Activated T-cell treated with anti-CD3 and anti-CD28 coated beads, Interleukin-2, amount 50 U/mL, for 72 hours (primary cell): ENCODE results near the gene AMELX. TPM values are rescaled to one million over a fixed set of nuclear protein-coding genes. Genes with fewer than 3 reads are reported as not detected.

Source experiments
- ATAC-seq, 2 donors: fragments of 150-1000 bp; cut with Tn5 transposase; replicated peaks in 1 of 2; 2 replicates each; pipeline ENCODE4 v1.10.0; 2021; ENCODE audit warnings: moderate library complexity in 2 of 2, mild to moderate bottlenecking in 1 of 2
- DNase-seq, 2 donors: peaks; one replicate each; pipeline ENCODE4 v3.0.0; 2021 to 2022; ENCODE audit warnings: mixed read lengths in 1 of 2
- H3K27ac Mint-ChIP-seq: one replicate; pipeline ENCODE4 v1.8.0; 2022; ENCODE audit warnings: mild to moderate bottlenecking, moderate library complexity, mixed read lengths
- H3K27me3 Mint-ChIP-seq: one replicate; pipeline ENCODE4 v1.8.0; 2022; ENCODE audit warnings: low read depth, mixed read lengths
- H3K36me3 Mint-ChIP-seq, 2 donors: one replicate each; pipeline ENCODE4 v1.8.0; 2022; ENCODE audit warnings: mixed read lengths in 2 of 2, mild to moderate bottlenecking in 1 of 2; ENCODE audit not compliant: insufficient read depth in 2 of 2
- H3K4me1 Mint-ChIP-seq: one replicate; pipeline ENCODE4 v1.8.0; 2022; ENCODE audit warnings: low read depth, mixed read lengths
- H3K4me3 Mint-ChIP-seq, 2 donors: one replicate each; pipeline ENCODE4 v1.8.0; 2022; ENCODE audit warnings: mild to moderate bottlenecking in 2 of 2, mixed read lengths in 2 of 2, moderate library complexity in 2 of 2
- H3K9me3 Mint-ChIP-seq, 2 donors: one replicate each; pipeline ENCODE4 v1.8.0; 2022; ENCODE audit warnings: mixed read lengths in 2 of 2
- total RNA-seq, 2 donors: library from RNA; stranded (reverse); gene quantifications; one replicate each; pipeline ENCODE4 v1.2.3, GENCODE V29; 2022

AMELX gene
- total RNA-seq = not detected

DNA sequence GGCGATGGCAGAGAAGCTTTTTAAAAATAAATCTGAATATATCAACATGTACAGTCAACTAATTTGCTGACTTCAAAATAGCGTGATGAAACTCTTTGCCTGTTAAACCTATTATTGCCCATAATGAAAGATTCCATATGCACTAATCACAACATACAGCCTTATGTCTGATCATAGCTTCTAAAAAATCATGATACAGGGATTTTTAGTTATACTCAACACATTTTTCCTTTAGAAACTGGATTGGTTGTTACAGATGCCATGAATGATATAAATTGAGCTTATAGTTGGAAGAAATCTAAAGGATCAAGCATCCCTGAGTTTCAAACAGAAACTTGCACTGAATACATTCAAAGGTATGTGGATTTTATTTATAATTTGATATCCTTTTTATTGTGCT, at the start of gene AMELX:
Gene AMELX (plus strand): TSS at position 301 of the 400 bp plus-strand sequence. CDS start 1,376 bp downstream, outside the sequence.
- H3K4me3 Mint-ChIP-seq = no peak within 1 kb of the TSS
- ATAC-seq (no peak), DNase-seq (no peak)
- H3K27me3 Mint-ChIP-seq = peaks cover under 1% of the 10 kb centered on the region
- no peaks in the 10 kb centered on the region for H3K36me3 Mint-ChIP-seq
- no peaks in the 10 kb centered on the region for H3K4me1 Mint-ChIP-seq
- no peak within 1 kb of the TSS for H3K27ac Mint-ChIP-seq
- no peaks in the 10 kb centered on the region for H3K9me3 Mint-ChIP-seq

DNA sequence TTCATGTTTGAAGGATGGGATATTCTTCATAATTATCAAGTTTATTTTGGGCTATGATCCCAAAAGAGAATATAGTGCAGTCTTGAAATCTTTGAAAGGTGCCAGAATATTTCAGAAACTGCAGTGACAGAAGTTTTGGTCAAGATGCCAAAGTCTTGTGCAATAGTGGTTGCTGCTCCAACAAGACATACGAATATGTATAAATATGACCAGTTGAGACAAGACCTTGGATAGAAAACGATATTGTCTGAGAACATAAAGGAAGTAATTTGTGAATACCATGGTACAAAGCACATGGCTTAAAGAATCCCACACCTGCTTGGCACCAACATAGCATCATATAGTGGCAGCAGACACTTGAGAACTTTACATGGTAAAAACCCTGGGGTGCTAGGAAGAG, 48.6 kb upstream of the AMELX start:
- peaks cover 0 to 2% of the 10 kb centered on the region in 2 donors for H3K9me3 Mint-ChIP-seq
- H3K36me3 Mint-ChIP-seq = no peaks in the 10 kb centered on the region
- H3K27me3 Mint-ChIP-seq = peaks cover 7% of the 10 kb centered on the region
- no peak for ATAC-seq
- DNase-seq = no peak
- no peak overlapping the region for H3K27ac Mint-ChIP-seq
- H3K4me3 Mint-ChIP-seq = no peak overlapping the region
- no peaks in the 10 kb centered on the region for H3K4me1 Mint-ChIP-seq

DNA sequence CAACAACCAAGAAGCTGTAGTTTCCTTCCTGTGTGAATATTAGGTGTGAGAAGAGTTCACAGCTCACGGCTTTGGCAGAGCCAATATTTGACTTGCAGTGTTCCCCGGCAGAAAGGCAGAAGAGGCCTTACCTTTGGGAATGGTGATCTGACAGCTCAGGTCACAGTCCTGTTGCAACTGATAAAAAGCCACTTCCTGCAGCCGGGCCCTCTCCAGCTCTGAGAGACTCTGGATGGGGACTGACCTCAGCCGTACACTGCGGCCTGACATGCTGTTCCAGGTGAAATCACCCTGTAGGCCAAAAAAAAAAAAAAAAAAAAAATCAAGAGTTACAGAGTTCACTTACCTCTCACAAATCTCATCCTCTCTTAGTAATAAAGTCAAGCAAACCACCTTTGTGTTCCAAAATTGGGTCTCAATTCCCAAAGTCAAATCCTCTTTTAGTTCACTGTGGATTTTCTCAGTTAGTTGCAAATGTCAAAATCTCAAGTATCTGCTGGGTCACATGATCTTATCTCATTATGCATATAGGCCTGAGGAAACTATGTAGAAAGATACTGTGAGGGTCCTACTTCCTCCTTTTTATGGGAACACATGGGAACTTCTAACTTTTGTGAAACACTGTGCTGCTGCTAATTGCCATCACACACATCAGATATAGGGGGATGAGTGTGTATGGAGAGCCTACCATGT, 38.6 kb upstream of the AMELX start:
- H3K36me3 Mint-ChIP-seq = no peaks in the 10 kb centered on the region
- H3K27me3 Mint-ChIP-seq = peaks cover 14% of the 10 kb centered on the region
- peaks cover 0 to 4% of the 10 kb centered on the region in 2 donors for H3K9me3 Mint-ChIP-seq
- H3K4me3 Mint-ChIP-seq = no peak overlapping the region
- H3K27ac Mint-ChIP-seq = no peak overlapping the region
- no peaks in the 10 kb centered on the region for H3K4me1 Mint-ChIP-seq
- ATAC-seq (no peak), DNase-seq (no peak)

DNA sequence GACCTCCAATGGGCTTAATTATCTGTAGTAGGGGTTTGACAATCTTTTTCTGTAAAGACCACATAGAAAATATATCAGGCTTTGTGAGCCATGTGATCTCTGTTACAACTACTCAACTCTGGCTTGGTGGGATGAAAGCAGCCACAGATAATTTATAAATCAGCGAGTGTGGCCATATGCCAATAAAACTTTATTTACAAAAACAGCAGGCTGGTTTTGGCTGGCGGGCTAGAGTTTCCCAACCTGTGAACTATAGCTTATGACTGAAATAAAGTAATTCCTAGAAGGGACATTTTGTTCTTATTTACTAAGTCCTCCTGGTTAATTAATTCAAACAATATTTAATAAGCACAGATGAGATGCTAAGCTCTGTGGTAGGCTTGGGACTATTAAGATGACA, 35.9 kb upstream of the AMELX start:
- H3K27ac Mint-ChIP-seq = no peak overlapping the region
- H3K4me3 Mint-ChIP-seq = no peak overlapping the region
- H3K4me1 Mint-ChIP-seq = no peaks in the 10 kb centered on the region
- ATAC-seq (no peak), DNase-seq (no peak)
- no peaks in the 10 kb centered on the region for H3K36me3 Mint-ChIP-seq
- H3K27me3 Mint-ChIP-seq = peaks cover 6% of the 10 kb centered on the region
- peaks cover 0 to 1% of the 10 kb centered on the region in 2 donors for H3K9me3 Mint-ChIP-seq

DNA sequence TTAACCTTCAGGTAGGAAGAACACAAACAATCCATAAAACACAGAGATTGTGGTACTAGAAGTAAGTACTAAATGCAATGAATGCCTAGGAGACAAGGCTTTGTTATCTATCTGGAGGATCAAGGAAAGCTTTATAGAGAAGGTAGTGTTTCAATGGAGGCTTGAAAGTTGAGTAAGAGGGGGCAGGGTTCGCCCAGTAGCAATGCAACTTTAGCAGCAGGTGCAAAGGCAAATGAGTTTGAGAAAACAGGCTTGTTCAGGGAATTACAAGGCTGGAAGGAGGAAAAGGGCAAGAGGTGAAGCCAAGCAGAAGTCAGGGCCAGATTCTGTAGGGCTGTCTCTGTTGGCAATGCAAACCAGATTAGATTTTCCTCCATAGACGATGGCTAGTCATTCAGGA, 35.5 kb upstream of the AMELX start:
- Mint-ChIP-seq H3K27ac (no peak overlapping the region), H3K36me3 (no peaks in the 10 kb centered on the region), H3K4me1 (no peaks in the 10 kb centered on the region), H3K27me3 (peaks cover 6% of the 10 kb centered on the region), H3K9me3 (peaks cover 0 to 1% of the 10 kb centered on the region in 2 donors), H3K4me3 (no peak overlapping the region)
- no peak for ATAC-seq
- no peak for DNase-seq

DNA sequence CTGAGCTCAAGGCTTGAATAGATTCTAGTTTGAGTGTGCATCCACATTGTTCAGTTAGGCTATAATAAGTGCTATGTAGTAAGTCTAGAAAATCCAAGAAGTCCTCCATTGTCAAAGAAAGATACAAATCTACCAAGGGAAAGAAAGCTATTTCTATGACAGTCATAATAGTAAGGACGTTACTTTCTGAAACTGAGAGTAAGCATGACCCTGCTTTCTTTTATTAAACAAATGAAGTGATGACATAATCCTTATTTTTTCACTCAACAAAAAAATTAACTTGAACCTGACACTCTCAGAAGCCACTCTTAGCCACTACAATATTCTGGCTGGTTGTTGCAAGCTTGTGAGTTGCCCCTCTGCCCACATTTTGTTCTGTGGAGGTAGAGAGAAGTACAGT, 33.8 kb upstream of the AMELX start:
- ATAC-seq (no peak), DNase-seq (no peak)
- Mint-ChIP-seq H3K4me1 (no peaks in the 10 kb centered on the region), H3K27ac (no peak overlapping the region), H3K36me3 (no peaks in the 10 kb centered on the region), H3K4me3 (no peak overlapping the region), H3K27me3 (peaks cover 6% of the 10 kb centered on the region), H3K9me3 (peaks cover 0 to 1% of the 10 kb centered on the region in 2 donors)

DNA sequence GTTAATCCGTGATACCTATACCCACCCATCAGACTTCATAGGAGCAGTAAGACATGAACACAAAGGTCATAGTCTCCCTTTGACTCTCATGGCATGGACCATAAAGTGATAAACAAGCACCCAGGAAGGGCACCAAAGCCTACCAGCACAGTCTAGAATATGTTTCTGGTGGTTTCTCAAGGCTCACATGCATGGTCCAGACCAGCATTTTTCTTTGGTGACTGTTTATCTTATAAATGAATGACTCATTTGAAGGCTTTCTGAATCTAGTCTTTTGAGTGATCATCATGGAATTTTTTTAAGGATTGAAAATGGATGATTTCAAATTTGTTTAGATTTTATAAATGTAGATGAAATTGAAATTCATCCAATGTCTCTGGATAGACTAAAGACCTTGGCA, 32.0 kb upstream of the AMELX start:
- ATAC-seq = no peak
- Mint-ChIP-seq H3K36me3 (no peaks in the 10 kb centered on the region), H3K4me3 (no peak overlapping the region), H3K27me3 (peaks cover 6% of the 10 kb centered on the region), H3K9me3 (peaks cover 0 to 1% of the 10 kb centered on the region in 2 donors), H3K27ac (no peak overlapping the region), H3K4me1 (no peaks in the 10 kb centered on the region)
- no peak for DNase-seq

DNA sequence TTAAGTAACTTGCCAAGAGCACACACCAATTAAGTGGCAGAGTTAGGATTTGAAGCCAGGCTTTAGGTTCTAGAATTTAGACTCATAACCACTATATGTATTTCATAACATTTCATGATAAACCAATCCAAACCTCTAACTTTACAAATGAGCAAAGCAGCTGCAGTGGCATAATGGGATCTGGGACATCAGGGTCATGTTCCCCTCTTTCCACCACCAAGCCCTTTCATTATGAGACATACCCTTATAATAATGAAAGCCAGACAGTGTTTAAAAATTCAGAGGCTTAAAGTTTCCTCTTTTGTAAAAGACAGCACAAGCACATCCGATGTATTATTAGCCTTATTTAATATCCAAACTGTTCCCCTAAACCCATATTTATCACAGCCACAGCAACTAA, 28.3 kb upstream of the AMELX start:
- Mint-ChIP-seq H3K36me3 (no peaks in the 10 kb centered on the region), H3K9me3 (peaks cover 0 to 3% of the 10 kb centered on the region in 2 donors), H3K4me1 (no peaks in the 10 kb centered on the region), H3K27me3 (no peaks in the 10 kb centered on the region), H3K4me3 (no peak overlapping the region), H3K27ac (no peak overlapping the region)
- DNase-seq (no peak), ATAC-seq (no peak)

DNA sequence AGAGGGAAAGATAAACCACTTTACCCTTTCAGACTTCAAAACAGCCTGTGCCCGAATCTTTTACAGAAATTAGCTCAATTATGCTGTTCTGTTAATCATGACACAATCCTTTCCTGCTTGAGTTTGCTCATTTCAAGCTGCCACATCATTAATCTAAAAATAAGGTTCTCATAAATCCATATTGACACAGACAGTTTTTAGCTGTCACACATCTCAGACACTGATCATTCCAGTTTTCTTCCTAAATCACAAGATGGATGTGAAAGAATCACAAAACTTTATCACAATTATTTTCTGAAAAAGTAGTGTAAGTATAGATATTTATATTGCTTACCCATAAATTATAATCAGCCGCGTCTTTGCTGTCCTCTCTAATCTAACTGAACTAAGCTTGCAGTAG, 27.9 kb upstream of the AMELX start:
- no peak overlapping the region for H3K4me3 Mint-ChIP-seq
- ATAC-seq (no peak), DNase-seq (no peak)
- no peaks in the 10 kb centered on the region for H3K27me3 Mint-ChIP-seq
- no peaks in the 10 kb centered on the region for H3K4me1 Mint-ChIP-seq
- no peak overlapping the region for H3K27ac Mint-ChIP-seq
- peaks cover 0 to 3% of the 10 kb centered on the region in 2 donors for H3K9me3 Mint-ChIP-seq
- no peaks in the 10 kb centered on the region for H3K36me3 Mint-ChIP-seq

DNA sequence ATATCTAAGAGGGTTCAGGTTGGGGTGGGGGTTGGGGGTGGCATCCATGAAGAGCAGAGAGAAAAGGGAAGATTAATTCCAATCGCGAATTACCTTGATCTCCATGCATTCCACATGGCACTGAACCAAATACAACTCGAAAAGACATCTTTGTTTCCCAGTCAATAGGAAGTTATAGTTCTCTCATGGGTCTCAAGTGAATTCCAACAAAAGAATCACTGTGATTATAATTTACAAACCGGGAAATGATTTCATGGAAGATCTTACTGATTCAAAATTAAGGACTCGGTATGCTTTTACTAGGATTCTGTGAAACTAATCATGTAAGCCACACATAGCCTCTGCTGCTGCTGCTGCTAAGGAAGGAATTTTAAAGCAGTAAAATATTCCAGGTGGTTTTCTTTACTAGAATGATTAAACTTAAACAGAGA, 26.6 kb upstream of the AMELX start:
- H3K36me3 Mint-ChIP-seq = no peaks in the 10 kb centered on the region
- H3K27ac Mint-ChIP-seq = no peak overlapping the region
- H3K4me3 Mint-ChIP-seq = no peak overlapping the region
- ATAC-seq (no peak), DNase-seq (no peak)
- H3K27me3 Mint-ChIP-seq = no peaks in the 10 kb centered on the region
- peaks cover 0 to 3% of the 10 kb centered on the region in 2 donors for H3K9me3 Mint-ChIP-seq
- no peaks in the 10 kb centered on the region for H3K4me1 Mint-ChIP-seq

DNA sequence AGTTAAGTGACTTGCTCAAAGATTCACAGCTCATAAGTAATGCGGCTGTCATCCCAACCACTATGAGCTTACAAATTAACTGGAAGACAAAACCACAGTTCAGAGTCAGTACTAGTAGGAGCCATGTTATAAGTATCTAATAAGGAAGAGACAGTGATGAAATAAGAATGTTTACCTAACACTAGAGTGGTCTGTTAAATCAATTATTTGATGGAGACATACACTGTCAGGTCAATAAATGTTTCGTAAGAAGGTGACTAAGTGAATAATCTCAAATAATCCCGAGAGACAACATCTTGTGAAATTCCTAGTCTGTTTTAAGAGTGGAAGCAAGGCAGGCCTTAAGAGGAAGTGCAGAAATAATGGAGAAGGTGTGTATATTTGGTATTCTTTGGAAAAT, 25.8 kb upstream of the AMELX start:
- H3K9me3 Mint-ChIP-seq = peaks cover 0 to 3% of the 10 kb centered on the region in 2 donors
- DNase-seq = no peak
- H3K4me3 Mint-ChIP-seq = no peak overlapping the region
- no peak for ATAC-seq
- no peaks in the 10 kb centered on the region for H3K36me3 Mint-ChIP-seq
- no peaks in the 10 kb centered on the region for H3K4me1 Mint-ChIP-seq
- no peak overlapping the region for H3K27ac Mint-ChIP-seq
- H3K27me3 Mint-ChIP-seq = peaks cover 4% of the 10 kb centered on the region

DNA sequence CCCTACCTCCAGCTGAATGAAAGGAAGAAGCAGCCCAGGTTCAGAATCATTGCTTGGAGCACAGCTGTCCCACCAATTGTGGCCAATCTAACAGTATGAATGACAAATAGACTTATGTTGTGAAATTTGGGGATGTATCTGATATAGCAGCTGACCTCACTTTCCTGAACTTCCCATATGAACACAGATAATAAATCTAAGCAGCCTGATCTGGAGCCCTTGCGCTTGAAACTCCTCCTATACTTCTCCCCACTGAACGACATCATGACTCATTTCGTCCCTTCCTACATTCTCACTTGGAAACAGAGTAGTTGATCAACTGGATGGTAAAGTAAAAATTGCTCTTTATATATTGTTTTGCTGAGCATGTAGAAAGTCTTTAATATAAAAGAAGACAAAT, 24.2 kb upstream of the AMELX start:
- peaks cover 0 to 3% of the 10 kb centered on the region in 2 donors for H3K9me3 Mint-ChIP-seq
- no peak overlapping the region for H3K27ac Mint-ChIP-seq
- no peak for ATAC-seq
- peaks cover 7% of the 10 kb centered on the region for H3K27me3 Mint-ChIP-seq
- H3K4me1 Mint-ChIP-seq = no peaks in the 10 kb centered on the region
- DNase-seq = no peak
- H3K36me3 Mint-ChIP-seq = no peaks in the 10 kb centered on the region
- H3K4me3 Mint-ChIP-seq = no peak overlapping the region

DNA sequence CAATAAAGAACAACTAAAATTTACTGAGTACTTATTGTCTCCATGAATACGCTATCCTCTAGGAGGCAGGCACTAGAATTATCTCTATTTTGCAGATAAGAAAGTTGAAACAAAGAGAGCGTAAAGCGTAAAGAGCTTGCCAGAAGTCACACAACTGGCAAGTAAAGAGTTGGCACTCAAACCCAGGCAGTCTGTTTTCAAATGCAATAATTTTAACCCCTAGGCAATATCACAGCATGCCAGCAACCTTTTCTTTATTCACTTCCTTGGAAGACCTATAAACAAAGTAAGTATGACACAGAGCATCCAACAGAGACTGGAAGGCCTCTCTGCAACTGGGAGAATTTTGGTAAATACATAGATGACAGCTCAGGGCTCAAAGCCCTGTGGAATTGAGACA, 23.2 kb upstream of the AMELX start:
- Mint-ChIP-seq H3K4me1 (no peaks in the 10 kb centered on the region), H3K36me3 (no peaks in the 10 kb centered on the region), H3K9me3 (peaks cover 0 to 3% of the 10 kb centered on the region in 2 donors), H3K27me3 (peaks cover 7% of the 10 kb centered on the region), H3K27ac (no peak overlapping the region), H3K4me3 (no peak overlapping the region)
- DNase-seq (no peak), ATAC-seq (no peak)

DNA sequence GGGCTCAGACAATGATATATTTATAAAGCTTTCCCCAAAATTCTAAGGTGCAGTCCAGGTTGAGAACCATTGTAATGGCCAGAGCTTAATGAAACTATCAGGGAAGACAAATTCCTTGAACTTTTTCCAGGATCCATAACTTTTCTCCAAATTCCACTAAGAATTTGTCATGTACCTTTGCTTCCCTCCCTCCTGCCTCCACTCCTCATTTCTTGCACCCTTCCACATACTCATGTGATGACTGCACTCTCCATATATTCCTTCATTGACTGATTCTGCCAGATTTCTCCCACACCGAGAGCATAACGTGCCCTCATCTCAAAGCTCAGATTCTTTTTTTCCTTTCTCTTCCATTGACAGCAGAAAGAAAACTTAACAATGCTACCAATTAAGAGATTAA, 20.9 kb upstream of the AMELX start:
- no peaks in the 10 kb centered on the region for H3K36me3 Mint-ChIP-seq
- no peak overlapping the region for H3K4me3 Mint-ChIP-seq
- H3K4me1 Mint-ChIP-seq = no peaks in the 10 kb centered on the region
- peaks cover 0 to 6% of the 10 kb centered on the region in 2 donors for H3K9me3 Mint-ChIP-seq
- DNase-seq (no peak), ATAC-seq (no peak)
- peaks cover 15% of the 10 kb centered on the region for H3K27me3 Mint-ChIP-seq
- no peak overlapping the region for H3K27ac Mint-ChIP-seq
